H9 (cell line): ENCODE data around the gene CTH. TPM values are rescaled to one million over a fixed set of nuclear protein-coding genes. Genes with fewer than 3 reads are reported as not detected.

Experiments used
- DNase-seq: peaks from one replicate; pipeline ENCODE4 v3.0.0-alpha.2; 2017
- H2AFZ ChIP-seq: one replicate; pipeline ENCODE4 v1.6.1; 2013; ENCODE audit warnings: mild to moderate bottlenecking, low read length, control low read depth, moderate library complexity
- H2AK5ac ChIP-seq: 2 replicates; pipeline ENCODE4 v1.6.1; 2013; ENCODE audit warnings: low read length, control low read depth, mixed read lengths; ENCODE audit not compliant: insufficient read length
- H2BK120ac ChIP-seq: one replicate; pipeline ENCODE4 v1.6.1; 2013; ENCODE audit warnings: low read depth, mild to moderate bottlenecking, low read length, control low read depth, inconsistent platforms; ENCODE audit not compliant: poor library complexity, severe bottlenecking
- H2BK12ac ChIP-seq: 2 replicates; pipeline ENCODE4 v1.6.1; 2013; ENCODE audit warnings: low read length, control low read depth, mixed read lengths, low read depth; ENCODE audit not compliant: insufficient read length
- H2BK15ac ChIP-seq: 2 replicates; pipeline ENCODE4 v1.6.1; 2013; ENCODE audit warnings: low read depth, low read length, control low read depth
- H2BK20ac ChIP-seq: one replicate; pipeline ENCODE4 v1.6.1; 2013; ENCODE audit warnings: low read depth, mild to moderate bottlenecking, low read length, control low read depth, inconsistent platforms; ENCODE audit not compliant: poor library complexity, severe bottlenecking
- H2BK5ac ChIP-seq: 2 replicates; pipeline ENCODE4 v1.6.1; 2013; ENCODE audit warnings: low read length, control low read depth, mixed read lengths; ENCODE audit not compliant: insufficient read length
- H3K14ac ChIP-seq: 2 replicates; pipeline ENCODE4 v1.6.1; 2013; ENCODE audit warnings: low read length, control low read depth; ENCODE audit not compliant: insufficient read depth
- H3K18ac ChIP-seq: 2 replicates; pipeline ENCODE4 v1.6.1; 2013; ENCODE audit warnings: low read depth, mild to moderate bottlenecking, mixed read lengths, low read length, control low read depth; ENCODE audit not compliant: insufficient read length
- H3K23ac ChIP-seq: 2 replicates; pipeline ENCODE4 v1.6.1; 2013; ENCODE audit warnings: low read length, control low read depth, mixed read lengths, low read depth; ENCODE audit not compliant: insufficient read length
- H3K23me2 ChIP-seq: 2 replicates; pipeline ENCODE4 v1.6.1; 2013; ENCODE audit warnings: low read depth, mild to moderate bottlenecking, mixed read lengths, low read length, control low read depth; ENCODE audit not compliant: insufficient read length, poor library complexity, severe bottlenecking
- H3K27ac ChIP-seq: 2 replicates; pipeline ENCODE4 v1.5.1; 2013; ENCODE audit warnings: low read length, control low read depth, mixed read lengths, low read depth; ENCODE audit not compliant: insufficient read length
- H3K27me3 ChIP-seq: 2 replicates; pipeline ENCODE4 v1.6.1; 2013; ENCODE audit warnings: low read length, control low read depth, inconsistent platforms; ENCODE audit not compliant: insufficient read depth
- H3K4ac ChIP-seq: 2 replicates; pipeline ENCODE4 v1.6.1; 2013; ENCODE audit warnings: low read depth, mild to moderate bottlenecking, control low read depth, inconsistent platforms, low read length, moderate library complexity
- H3K4me1 ChIP-seq: 2 replicates; pipeline ENCODE4 v1.6.1; 2013; ENCODE audit warnings: low read length, control low read depth, inconsistent platforms; ENCODE audit not compliant: insufficient read depth
- H3K4me2 ChIP-seq: 2 replicates; pipeline ENCODE4 v1.6.1; 2013; ENCODE audit warnings: low read length, control low read depth, mixed read lengths; ENCODE audit not compliant: insufficient read length, insufficient read depth
- H3K56ac ChIP-seq: 2 replicates; pipeline ENCODE4 v1.6.1; 2013; ENCODE audit warnings: low read depth, mild to moderate bottlenecking, mixed read lengths, low read length, control low read depth; ENCODE audit not compliant: insufficient read length
- H3K79me1 ChIP-seq: 2 replicates; pipeline ENCODE4 v1.6.1; 2013; ENCODE audit warnings: low read depth, mild to moderate bottlenecking, moderate library complexity, low read length, control low read depth, inconsistent platforms; ENCODE audit not compliant: insufficient read depth, poor library complexity, severe bottlenecking
- H3K79me2 ChIP-seq: 2 replicates; pipeline ENCODE4 v1.6.1; 2013; ENCODE audit warnings: low read length, control low read depth, inconsistent platforms; ENCODE audit not compliant: insufficient read depth
- H3K9ac ChIP-seq: 2 replicates; pipeline ENCODE4 v1.6.1; 2013; ENCODE audit warnings: low read length, control low read depth, mixed read lengths; ENCODE audit not compliant: insufficient read length; ENCODE audit errors: extremely low read depth
- H3K9me3 ChIP-seq: one replicate; pipeline ENCODE4 v1.6.1; 2013; ENCODE audit warnings: low read depth, low read length, inconsistent platforms; ENCODE audit not compliant: control insufficient read depth
- H3T11ph ChIP-seq: one replicate; pipeline ENCODE4 v1.6.1; 2013; ENCODE audit warnings: mild to moderate bottlenecking, low read length, control low read depth, inconsistent platforms
- H4K20me1 ChIP-seq: one replicate; pipeline ENCODE4 v1.6.1; 2013; ENCODE audit not compliant: control insufficient read depth, insufficient read length, insufficient read depth
- H4K5ac ChIP-seq: 2 replicates; pipeline ENCODE4 v1.6.1; 2013; ENCODE audit warnings: low read depth, mild to moderate bottlenecking, mixed read lengths, low read length, control low read depth; ENCODE audit not compliant: insufficient read length
- H4K8ac ChIP-seq: replicated peaks from 2 replicates; pipeline ENCODE4 v1.6.1; 2013; ENCODE audit warnings: low read length, control low read depth, mixed read lengths, low read depth; ENCODE audit not compliant: insufficient read length
- H4K91ac ChIP-seq: 2 replicates; pipeline ENCODE4 v1.6.1; 2013; ENCODE audit warnings: low read depth, mild to moderate bottlenecking, moderate library complexity, mixed read lengths, low read length, control low read depth; ENCODE audit not compliant: insufficient read length
- H3K27ac Mint-ChIP-seq, 3 experiments: 2 replicates in 2 of 3; 3 replicates in 1 of 3; pipeline ENCODE4 v1.8.0; 2020 to 2021; ENCODE audit warnings: mixed read lengths in 3 of 3, mild to moderate bottlenecking in 1 of 3, moderate library complexity in 1 of 3
- H3K27me3 Mint-ChIP-seq: 2 replicates; pipeline ENCODE4 v1.8.0; 2021; ENCODE audit warnings: low read depth, mild to moderate bottlenecking, moderate library complexity, mixed read lengths
- H3K36me3 Mint-ChIP-seq, 3 experiments: 2 replicates in 2 of 3; 3 replicates in 1 of 3; pipeline ENCODE4 v1.8.0; 2020 to 2021; ENCODE audit warnings: low read depth in 3 of 3, mixed read lengths in 3 of 3; ENCODE audit not compliant: insufficient read depth in 1 of 3
- H3K4me1 Mint-ChIP-seq, 2 experiments: 2 replicates each; pipeline ENCODE4 v1.8.0; 2020; ENCODE audit warnings: mixed read lengths in 2 of 2
- H3K4me3 Mint-ChIP-seq, 2 experiments: 2 replicates in 1 of 2; 3 replicates in 1 of 2; pipeline ENCODE4 v1.8.0; 2020 to 2021; ENCODE audit warnings: mild to moderate bottlenecking in 2 of 2, mixed read lengths in 2 of 2, moderate library complexity in 1 of 2
- H3K9me3 Mint-ChIP-seq, 2 experiments: 2 replicates in 1 of 2; 3 replicates in 1 of 2; pipeline ENCODE4 v1.8.0; 2020; ENCODE audit warnings: mild to moderate bottlenecking in 2 of 2, mixed read lengths in 2 of 2, moderate library complexity in 1 of 2
- WGBS: extraction: QIAGEN DNeasy Blood & Tissue Kit; methylation state at CpG from one replicate; pipeline ENCODE4 v1.1.7; 2013; ENCODE audit warnings: missing lambda C conversion rate, low lambda C conversion rate, mixed read lengths; ENCODE audit not compliant: insufficient read length; ENCODE audit errors: extremely low coverage; 5-methylcytosine and 5-hydroxymethylcytosine counted together
- total RNA-seq: library from RNA; stranded (reverse); gene quantifications from 2 replicates; pipeline ENCODE4 v1.2.1, GENCODE V29; 2021
- TF ChIP-seq, protein P1 (sequence below): fragments of 200-600 bp; sonication (generic); conservative IDR thresholded peaks from 3 replicates; pipeline ENCODE4 v1.8.0; 2021; ENCODE audit warnings: antibody characterized with exemption, mild to moderate bottlenecking

CTH gene
- total RNA-seq, 1 experiment from 2014 or later: 15.5 TPM

DNA sequence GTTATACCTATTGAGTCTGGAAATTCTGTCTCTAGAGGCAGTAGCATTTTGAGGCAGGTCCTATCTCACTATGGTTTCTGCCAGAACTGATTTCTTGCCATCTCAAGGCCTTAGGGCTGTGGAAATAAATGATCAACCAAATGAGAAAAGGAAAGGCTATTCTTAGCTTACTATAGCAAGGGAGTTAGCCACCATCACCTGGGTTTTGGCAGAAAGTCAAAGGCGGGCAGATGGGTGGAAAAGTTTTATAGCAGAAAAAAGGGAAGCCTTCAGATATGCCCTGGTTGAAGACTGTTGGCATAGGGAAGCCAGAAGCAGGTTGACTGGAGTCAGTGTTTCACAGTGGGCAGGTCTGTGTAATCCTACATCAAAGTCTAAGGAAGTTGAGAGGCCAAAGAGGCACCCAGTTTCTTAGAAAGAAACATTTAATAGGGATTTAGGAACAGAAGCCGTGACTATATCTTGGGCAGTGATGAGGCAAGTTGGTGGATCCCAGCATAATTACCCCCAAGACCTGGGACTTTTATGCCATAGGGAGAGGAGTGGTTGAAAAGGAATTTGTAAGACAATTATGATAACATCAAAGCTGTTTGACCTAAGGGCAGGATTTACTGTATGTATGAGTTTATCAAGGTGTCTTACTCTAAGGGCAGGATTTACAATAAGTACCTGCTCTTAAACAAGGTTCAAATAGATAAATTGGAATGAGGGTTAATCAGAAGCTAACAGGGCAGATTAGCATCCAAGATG, 29.7 kb downstream of the CTH start:
- Histone ChIP-seq H3K4ac (no peak overlapping the region), H2BK120ac (no peak overlapping the region), H3K4me2 (no peak overlapping the region), H4K20me1 (no peaks in the 10 kb centered on the region), H2AK5ac (no peak overlapping the region), H2BK15ac (no peak overlapping the region), H4K91ac (no peak overlapping the region), H3K79me2 (no peaks in the 10 kb centered on the region), H2BK20ac (no peak overlapping the region), H3T11ph (no peak overlapping the region), H3K27me3 (no peaks in the 10 kb centered on the region), H3K23ac (no peak overlapping the region), H3K23me2 (no peaks in the 10 kb centered on the region), H4K8ac (no peak overlapping the region), H2BK5ac (no peak overlapping the region), H3K79me1 (no peaks in the 10 kb centered on the region), H3K14ac (no peak overlapping the region), H3K56ac (no peak overlapping the region), H3K27ac (no peak overlapping the region), H3K18ac (no peak overlapping the region), H4K5ac (no peak overlapping the region), H3K9me3 (no peaks in the 10 kb centered on the region), H3K9ac (no peak overlapping the region), H2AFZ (no peak overlapping the region), H3K4me1 (peaks cover 14% of the 10 kb centered on the region; the same call in 1 of the 2 replicates), H2BK12ac (no peak overlapping the region)
- H3K4me1 Mint-ChIP-seq: peaks cover 29 to 34% of the 10 kb centered on the region in 2 experiments
- TF ChIP-seq, protein P1, sequence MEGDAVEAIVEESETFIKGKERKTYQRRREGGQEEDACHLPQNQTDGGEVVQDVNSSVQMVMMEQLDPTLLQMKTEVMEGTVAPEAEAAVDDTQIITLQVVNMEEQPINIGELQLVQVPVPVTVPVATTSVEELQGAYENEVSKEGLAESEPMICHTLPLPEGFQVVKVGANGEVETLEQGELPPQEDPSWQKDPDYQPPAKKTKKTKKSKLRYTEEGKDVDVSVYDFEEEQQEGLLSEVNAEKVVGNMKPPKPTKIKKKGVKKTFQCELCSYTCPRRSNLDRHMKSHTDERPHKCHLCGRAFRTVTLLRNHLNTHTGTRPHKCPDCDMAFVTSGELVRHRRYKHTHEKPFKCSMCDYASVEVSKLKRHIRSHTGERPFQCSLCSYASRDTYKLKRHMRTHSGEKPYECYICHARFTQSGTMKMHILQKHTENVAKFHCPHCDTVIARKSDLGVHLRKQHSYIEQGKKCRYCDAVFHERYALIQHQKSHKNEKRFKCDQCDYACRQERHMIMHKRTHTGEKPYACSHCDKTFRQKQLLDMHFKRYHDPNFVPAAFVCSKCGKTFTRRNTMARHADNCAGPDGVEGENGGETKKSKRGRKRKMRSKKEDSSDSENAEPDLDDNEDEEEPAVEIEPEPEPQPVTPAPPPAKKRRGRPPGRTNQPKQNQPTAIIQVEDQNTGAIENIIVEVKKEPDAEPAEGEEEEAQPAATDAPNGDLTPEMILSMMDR: no peak
- DNase-seq: no peak
- peak overlapping the region; percentile 61 to 77 (median 61); a peak in 5 of 7 replicates for H3K27ac Mint-ChIP-seq
- no CpG with 5 or more reads among the region's 2 CpGs for WGBS
- H3K9me3 Mint-ChIP-seq: no peaks in the 10 kb centered on the region
- no peaks in the 10 kb centered on the region for H3K27me3 Mint-ChIP-seq
- no peak overlapping the region for H3K4me3 Mint-ChIP-seq
- H3K36me3 Mint-ChIP-seq: peaks cover 20 to 24% (median 23%) of the 10 kb centered on the region in 3 experiments; a peak in 6 of 7 replicates
